CD4-positive, alpha-beta T cell treated with Interleukin-12 subunit alpha and Interleukin-12 subunit beta, for 1 hour (primary cell): Measurements from ENCODE around the gene LGALS3.

Experiments used
- DNase-seq: peaks from one replicate; pipeline ENCODE4 v3.0.0-alpha.2; 2020

LGALS3 gene

GRCh38 chr14:55191203-55192053, 62.4 kb downstream of the LGALS3 start, which contains the start of gene DLGAP5:
Gene DLGAP5 (minus strand): TSS chr14:55191585. CDS start chr14:55189179, 2,406 bp downstream.
- DNase-seq, result peak; percentile 93

- no peak for DNase-seq
Measured at GRCh38 chr14:55192054-55192621, 63.1 kb downstream of the LGALS3 start.

GRCh38 chr14:55194656-55195355, 65.8 kb downstream of the LGALS3 start:
- no peak for DNase-seq
